Common myeloid progenitor, CD34-positive (primary cell): ENCODE measurements around the gene GUCY2C.

ENCODE experiments used
- CTCF ChIA-PET: fragments of 350-600 bp; sonication (Branson Sonifier 250); formaldehyde crosslinking; loops from one replicate; lab custom pipeline; 2021; ENCODE audit warnings: antibody characterized with exemption; lab: Charles Lee
- POLR2A ChIA-PET: fragments of 350-600 bp; sonication (Branson Sonifier 250); formaldehyde crosslinking; loops from one replicate; lab custom pipeline; 2021; ENCODE audit warnings: antibody characterized with exemption; lab: Charles Lee
- DNase-seq, 3 donors: peaks; one replicate each; pipeline versions ENCODE4 v3.0.0 to v3.0.0-alpha.2; 2013
- H3K27ac ChIP-seq, 2 experiments: 1 replicate in 1 of 2; 2 replicates in 1 of 2; pipeline ENCODE4 v1.7.0; 2013; ENCODE audit warnings: inconsistent platforms in 2 of 2, low read length in 2 of 2, mild to moderate bottlenecking in 2 of 2, low read depth in 1 of 2, moderate library complexity in 1 of 2; ENCODE audit not compliant: severe bottlenecking in 2 of 2, insufficient read depth in 1 of 2, poor library complexity in 1 of 2
- H3K27me3 ChIP-seq, 5 experiments: replicated peaks in 2 of 5; 1 replicate in 3 of 5; 2 replicates in 2 of 5; pipeline versions ENCODE4 v1.6.1 to v1.7.0; 2013; ENCODE audit warnings: low read length in 4 of 5, mild to moderate bottlenecking in 2 of 5, moderate library complexity in 2 of 5, inconsistent platforms in 1 of 5; ENCODE audit not compliant: insufficient read depth in 5 of 5, control insufficient read depth in 4 of 5
- H3K36me3 ChIP-seq, 4 experiments: 1 replicate in 2 of 4; 2 replicates in 2 of 4; pipeline versions ENCODE4 v1.6.1 to v1.7.0; 2013; ENCODE audit warnings: low read length in 3 of 4, control low read depth in 1 of 4, mild to moderate bottlenecking in 1 of 4; ENCODE audit not compliant: control insufficient read depth in 4 of 4, insufficient read depth in 4 of 4
- H3K4me1 ChIP-seq, 4 experiments: 1 replicate in 3 of 4; 2 replicates in 1 of 4; pipeline versions ENCODE4 v1.6.1 to v1.7.1; 2013; ENCODE audit warnings: low read length in 3 of 4, mild to moderate bottlenecking in 3 of 4, control low read depth in 1 of 4, inconsistent platforms in 1 of 4, moderate library complexity in 1 of 4; ENCODE audit not compliant: control insufficient read depth in 4 of 4, insufficient read depth in 4 of 4; ENCODE audit errors: control extremely low read depth in 1 of 4
- H3K4me3 ChIP-seq, 7 experiments: 1 replicate in 4 of 7; 2 replicates in 3 of 7; pipeline versions ENCODE4 v1.5.1 to v1.7.0; 2013; ENCODE audit warnings: mild to moderate bottlenecking in 7 of 7, low read length in 6 of 7, moderate library complexity in 6 of 7, inconsistent platforms in 2 of 7, low read depth in 2 of 7, control low read depth in 1 of 7; ENCODE audit not compliant: insufficient read depth in 4 of 7, control insufficient read depth in 1 of 7; ENCODE audit errors: extremely low read depth in 1 of 7
- H3K9me3 ChIP-seq, 5 experiments: 1 replicate in 4 of 5; 2 replicates in 1 of 5; pipeline versions ENCODE4 v1.6.1 to v1.7.1; 2013; ENCODE audit warnings: low read length in 4 of 5, mild to moderate bottlenecking in 2 of 5, inconsistent platforms in 1 of 5, low read depth in 1 of 5, moderate library complexity in 1 of 5; ENCODE audit not compliant: control insufficient read depth in 4 of 5, insufficient read depth in 2 of 5; ENCODE audit errors: control extremely low read depth in 1 of 5
- WGBS: methylation state at CpG from one replicate; pipeline ENCODE4 v1.1.5; 2013; ENCODE audit not compliant: insufficient coverage; 5-methylcytosine and 5-hydroxymethylcytosine counted together

GUCY2C gene

GRCh38 chr12:14654416-14654815 lies 42.0 kb downstream of the GUCY2C start:
- ChIA-PET POLR2A (no interaction called here), CTCF (interaction anchor here (1.3 kb wide), 1 partner anchor 22 kb away, joined by 6 read pairs; no protein-coding TSS in a partner anchor)
- 83% methylated on average over 2 of the region's 4 CpGs for WGBS

GRCh38 chr12:14652483-14652882 lies 43.9 kb downstream of the GUCY2C start:
- Histone ChIP-seq H3K9me3 (peaks cover 0 to 2% (median 0%) of the 10 kb centered on the region in 5 experiments), H3K4me3 (no peak overlapping the region), H3K27me3 (peaks cover 0 to 18% (median 2%) of the 10 kb centered on the region in 5 experiments), H3K4me1 (no peaks in the 10 kb centered on the region), H3K36me3 (no peaks in the 10 kb centered on the region), H3K27ac (no peak overlapping the region)
- WGBS = no CpG with 5 or more reads among the region's 2 CpGs
- DNase-seq = no peak
- ChIA-PET POLR2A (no interaction called here), CTCF (interaction anchor here (1.2 to 1.6 kb wide), 3 partner anchors 10 to 23 kb away, joined by 3 to 6 read pairs (median 3); no protein-coding TSS in a partner anchor)

More at GRCh38 chr12:14654416-14654815, 42.0 kb downstream of the GUCY2C start:
- peaks cover 0 to 13% (median 2%) of the 10 kb centered on the region in 5 experiments for H3K27me3 ChIP-seq
- no peak for DNase-seq
- peaks cover 0 to 2% (median 0%) of the 10 kb centered on the region in 5 experiments for H3K9me3 ChIP-seq
- H3K27ac ChIP-seq = no peak overlapping the region
- H3K36me3 ChIP-seq = no peaks in the 10 kb centered on the region
- no peaks in the 10 kb centered on the region for H3K4me1 ChIP-seq
- H3K4me3 ChIP-seq = no peak overlapping the region

GRCh38 chr12:14651371-14651770 lies 45.0 kb downstream of the GUCY2C start:
- Histone ChIP-seq H3K4me1 (no peaks in the 10 kb centered on the region), H3K36me3 (no peaks in the 10 kb centered on the region), H3K9me3 (peaks cover 0 to 2% (median 0%) of the 10 kb centered on the region in 5 experiments), H3K4me3 (no peak overlapping the region), H3K27me3 (peaks cover 0 to 25% (median 2%) of the 10 kb centered on the region in 5 experiments), H3K27ac (no peak overlapping the region)
- ChIA-PET POLR2A (no interaction called here), CTCF (no interaction called here)
- DNase-seq = no peak
- 90% methylated on average over 2 of the region's 4 CpGs for WGBS

GRCh38 chr12:14650789-14651188 lies 45.6 kb downstream of the GUCY2C start:
- Histone ChIP-seq H3K4me1 (no peaks in the 10 kb centered on the region), H3K27ac (no peak overlapping the region), H3K4me3 (no peak overlapping the region), H3K9me3 (peaks cover 0 to 2% (median 0%) of the 10 kb centered on the region in 5 experiments), H3K36me3 (no peaks in the 10 kb centered on the region), H3K27me3 (peaks cover 0 to 30% (median 4%) of the 10 kb centered on the region in 5 experiments)
- WGBS = no CpG with 5 or more reads among the region's 2 CpGs
- ChIA-PET CTCF (no interaction called here), POLR2A (no interaction called here)
- no peak for DNase-seq

GRCh38 chr12:14647028-14647750 lies 49.2 kb downstream of the GUCY2C start:
- peaks cover 22 to 32% (median 25%) of the 10 kb centered on the region in 4 experiments for H3K4me1 ChIP-seq
- H3K36me3 ChIP-seq = no peaks in the 10 kb centered on the region
- no peak overlapping the region for H3K4me3 ChIP-seq
- no peak overlapping the region for H3K27ac ChIP-seq
- WGBS = 96% methylated on average over 4 of the region's 6 CpGs
- H3K9me3 ChIP-seq = no peaks in the 10 kb centered on the region
- peaks cover 0 to 33% (median 9%) of the 10 kb centered on the region in 5 experiments for H3K27me3 ChIP-seq
- ChIA-PET CTCF (no interaction called here), POLR2A (no interaction called here)
- no peak for DNase-seq

GRCh38 chr12:14643251-14643650 lies 53.1 kb downstream of the GUCY2C start:
- no peaks in the 10 kb centered on the region for H3K9me3 ChIP-seq
- ChIA-PET CTCF (interaction anchor here (1.5 to 1.8 kb wide), 3 partner anchors 9 to 21 kb away, joined by 3 to 5 read pairs (median 4); no protein-coding TSS in a partner anchor), POLR2A (no interaction called here)
- no peak overlapping the region for H3K27ac ChIP-seq
- H3K27me3 ChIP-seq = peaks cover 0 to 57% (median 23%) of the 10 kb centered on the region in 5 experiments
- H3K4me3 ChIP-seq = peak overlapping the region in 3 of 7 experiments; percentile 10 to 48 (median 38)
- H3K4me1 ChIP-seq = peaks cover 22 to 32% (median 25%) of the 10 kb centered on the region in 4 experiments
- DNase-seq = peak; percentile 64 to 88 (median 81)
- H3K36me3 ChIP-seq = no peaks in the 10 kb centered on the region
- WGBS = 0% methylated on average over 3 of the region's 5 CpGs

- Histone ChIP-seq H3K4me3 (no peak overlapping the region), H3K27ac (no peak overlapping the region), H3K36me3 (no peaks in the 10 kb centered on the region), H3K27me3 (peaks cover 0 to 44% (median 18%) of the 10 kb centered on the region in 5 experiments), H3K4me1 (peaks cover 6 to 9% (median 8%) of the 10 kb centered on the region in 4 experiments), H3K9me3 (peaks cover 0 to 15% (median 6%) of the 10 kb centered on the region in 5 experiments)
- DNase-seq = no peak
- POLR2A ChIA-PET = no interaction called here
- CTCF ChIA-PET = interaction anchor here (1.6 to 2.1 kb wide), 2 partner anchors 14 to 28 kb away, joined by 3 to 7 read pairs; no protein-coding TSS in a partner anchor
Observed at GRCh38 chr12:14638066-14638465, 58.3 kb downstream of the GUCY2C start.
